ENCODE measurements around the gene SETD5.
"Not testable (repeated sequence)": the region's sequence is repeated elsewhere in the genome, so short reads cannot be mapped to it uniquely, and the experiment has no call there.

The SETD5 gene

DNA sequence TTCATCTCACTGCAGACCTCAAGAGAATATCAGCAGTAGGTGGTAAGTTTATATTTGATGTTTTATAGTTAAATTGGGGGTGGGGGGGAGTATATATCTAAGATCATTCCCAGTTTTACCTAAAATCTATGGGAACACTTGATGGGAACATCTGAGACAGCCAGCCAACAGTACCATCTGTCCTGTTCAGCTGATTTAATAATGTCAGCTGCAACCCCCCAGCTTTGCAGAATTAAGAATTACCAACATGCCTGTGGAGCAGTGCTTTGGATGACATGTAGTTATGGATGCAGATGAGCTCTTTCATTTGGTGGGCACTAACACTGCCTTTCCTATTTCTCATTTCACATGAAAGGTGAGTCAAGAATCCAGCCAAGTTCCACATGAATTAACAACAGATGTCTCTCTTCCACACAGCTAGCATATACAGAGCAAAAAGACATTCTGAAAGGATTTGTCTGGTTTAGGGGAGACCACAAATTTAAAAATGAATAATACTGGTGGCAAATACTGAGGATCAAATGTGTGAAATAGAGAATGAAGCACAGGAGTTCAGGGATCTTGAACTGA, 76.2 kb downstream of the SETD5 start:
- no peak for DNase-seq

DNA sequence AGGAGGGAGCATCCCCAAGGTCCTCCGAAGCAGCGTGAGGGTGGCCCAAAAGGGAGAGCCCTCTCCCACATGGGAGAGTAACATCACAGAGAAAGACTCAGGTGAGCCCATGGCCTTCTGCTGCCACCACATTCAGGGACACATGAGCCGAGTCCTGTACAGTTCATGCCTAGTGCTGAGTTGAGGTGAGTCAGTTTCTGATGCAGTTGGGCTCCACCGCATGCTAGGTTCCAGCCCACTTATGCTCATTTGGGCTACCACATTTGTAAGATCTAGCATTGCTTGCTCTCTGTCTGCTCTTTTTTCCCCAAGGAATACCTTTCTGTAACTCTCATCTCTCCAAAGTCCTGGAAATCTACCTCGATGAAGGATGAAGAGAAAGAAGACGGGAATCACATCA, 77.1 kb downstream of the SETD5 start:
- no peak for DNase-seq

DNA sequence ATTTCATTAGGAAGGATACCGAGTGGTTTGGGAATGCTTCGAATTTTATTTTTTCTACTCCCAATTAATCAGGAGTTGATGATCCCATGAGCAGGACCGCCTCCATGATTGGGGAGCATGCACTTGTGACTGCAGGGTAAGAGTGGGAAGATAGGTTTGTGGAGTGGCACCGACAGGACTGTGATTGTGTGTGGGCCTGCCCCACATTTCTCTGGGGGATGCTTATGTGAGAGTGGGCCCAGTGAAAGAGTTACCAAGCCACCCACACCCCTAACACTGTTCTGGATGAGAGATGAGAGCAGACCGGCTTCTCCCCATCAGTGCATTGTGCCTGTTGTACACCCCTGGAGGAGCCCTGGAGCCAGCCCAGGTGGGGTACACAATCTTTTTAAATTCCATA, 79.5 kb downstream of the SETD5 start:
- no peak for DNase-seq

DNA sequence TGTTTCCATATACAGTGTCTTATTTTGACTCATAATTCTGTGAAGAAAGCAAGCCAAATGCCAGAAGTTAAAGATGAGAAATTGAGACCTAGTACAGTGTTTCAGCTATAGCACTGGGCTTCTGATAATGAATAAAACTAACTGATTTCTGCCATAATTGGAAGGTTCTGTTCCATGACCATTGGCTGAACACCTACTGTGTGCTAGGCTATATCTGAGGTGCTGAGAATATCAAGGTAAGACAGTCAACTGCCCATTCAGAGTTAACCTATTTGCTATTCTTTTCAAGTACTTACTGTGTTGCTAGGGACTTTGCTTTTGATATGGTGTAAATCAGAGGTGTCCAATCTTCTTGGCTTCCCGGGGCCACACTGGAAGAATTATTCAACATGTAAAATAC, 82.8 kb downstream of the SETD5 start:
- DNase-seq: no peak

DNA sequence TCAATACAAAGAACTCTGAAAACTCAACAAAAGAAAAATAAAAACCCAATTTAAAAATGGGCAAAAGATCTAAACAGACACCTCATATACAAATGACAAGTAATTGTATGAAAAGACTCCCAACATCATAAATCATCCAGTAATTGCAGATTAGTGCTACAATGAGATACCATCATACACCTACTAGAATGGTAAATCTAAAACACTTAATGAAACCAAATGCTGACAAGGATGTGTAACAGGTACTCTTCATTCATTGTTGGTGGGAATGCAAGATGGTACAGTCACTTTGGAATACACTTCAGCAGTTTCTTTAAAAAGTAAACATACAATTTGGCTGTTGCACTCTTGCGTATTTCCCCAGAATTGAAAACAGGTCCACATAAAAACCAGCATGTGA, 87.8 kb downstream of the SETD5 start:
- no peak for DNase-seq

DNA sequence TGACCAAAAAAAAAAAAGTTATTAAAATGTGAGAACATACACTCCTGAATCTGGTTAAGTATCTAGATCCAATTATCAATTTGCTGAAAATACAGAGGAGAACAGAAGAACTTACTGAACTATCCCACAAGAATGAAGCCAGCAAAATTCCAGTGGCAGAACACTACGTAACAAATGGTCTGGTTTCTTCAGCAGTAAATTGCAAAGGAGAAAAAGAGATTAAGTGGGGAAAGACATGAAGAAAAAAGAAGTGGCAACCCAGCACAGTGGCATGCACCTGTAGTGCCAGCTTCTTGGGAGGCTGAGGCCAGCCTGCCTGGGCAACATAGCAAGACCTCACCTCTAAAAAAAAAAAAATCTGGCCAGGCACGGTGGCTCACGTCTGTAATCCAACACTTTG, 94.1 kb downstream of the SETD5 start:
- DNase-seq: no peak

DNA sequence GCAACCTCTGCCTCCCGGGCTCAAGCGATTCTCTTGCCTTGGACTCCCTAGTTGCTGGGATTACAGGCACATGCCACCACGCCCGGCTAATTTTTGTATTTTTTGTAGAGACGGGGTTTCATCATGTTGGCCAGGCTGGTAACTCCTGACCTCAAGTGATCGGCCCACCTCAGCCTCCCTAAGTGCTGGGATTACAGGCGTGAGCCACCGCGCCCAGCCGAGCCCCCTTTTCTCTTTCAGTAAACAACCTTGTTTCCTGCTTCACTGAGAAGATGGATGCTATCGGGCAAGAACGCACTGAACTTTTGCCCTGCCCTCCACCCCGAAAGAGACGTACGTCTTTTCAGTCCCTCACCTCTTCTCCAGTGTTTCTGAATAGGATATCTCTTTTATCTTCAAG, 96.6 kb downstream of the SETD5 start:
- DNase-seq: not testable (repeated sequence)

DNA sequence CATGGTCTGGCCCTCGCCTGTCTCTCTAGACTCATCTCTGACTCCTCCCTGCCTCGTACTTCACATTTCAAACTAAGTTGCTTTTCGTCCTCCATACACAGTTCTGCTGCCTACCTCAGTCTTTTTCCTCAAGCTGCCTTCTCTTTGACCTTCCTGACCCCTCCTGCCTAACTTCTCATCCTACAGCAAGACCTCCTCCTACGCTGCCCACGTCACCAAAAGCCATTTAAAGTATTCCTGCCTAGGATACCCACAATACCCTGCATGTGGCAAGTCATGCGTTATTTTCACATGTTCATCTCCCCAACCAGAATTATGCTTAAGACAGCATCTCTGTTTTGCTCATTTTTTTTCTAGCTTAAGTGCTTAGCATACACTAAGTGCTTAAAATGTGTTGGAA, 99.5 kb downstream of the SETD5 start:
- no peak for DNase-seq

DNA sequence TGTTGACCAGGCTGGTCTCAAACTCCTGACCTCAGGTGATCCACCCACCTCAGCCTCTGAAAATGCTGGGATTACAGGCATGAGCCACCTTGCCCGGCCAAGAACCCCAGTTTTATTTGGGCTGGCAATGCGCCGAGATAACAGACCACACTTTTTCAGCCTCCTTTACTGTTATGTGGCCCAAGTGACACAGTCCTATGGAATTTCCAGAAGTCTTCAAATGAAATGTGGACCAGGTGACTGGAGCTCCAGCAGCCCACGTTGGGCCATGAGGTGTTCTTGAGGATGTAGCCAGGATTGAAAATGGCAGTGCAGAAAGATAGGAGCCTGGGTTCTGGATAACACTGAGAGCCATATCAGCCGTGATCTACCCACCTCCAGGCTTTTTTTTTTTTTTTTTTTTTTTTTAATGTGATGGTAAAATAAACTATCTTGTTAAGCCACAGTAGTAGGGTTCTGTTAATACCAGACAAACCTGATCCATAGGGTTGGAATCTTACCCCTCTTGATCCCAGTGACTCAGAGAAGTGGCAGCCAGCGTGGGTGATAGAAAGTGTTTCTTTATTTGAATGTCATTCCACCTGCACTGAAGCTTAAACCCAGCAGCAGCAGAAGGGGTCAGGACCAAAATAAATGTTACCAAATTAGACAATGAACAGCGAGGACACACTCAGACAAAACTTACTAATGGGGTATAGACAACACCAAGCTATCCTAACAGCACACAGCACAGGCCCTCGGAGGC, 100.6 kb downstream of the SETD5 start:
- DNase-seq: no peak

DNA sequence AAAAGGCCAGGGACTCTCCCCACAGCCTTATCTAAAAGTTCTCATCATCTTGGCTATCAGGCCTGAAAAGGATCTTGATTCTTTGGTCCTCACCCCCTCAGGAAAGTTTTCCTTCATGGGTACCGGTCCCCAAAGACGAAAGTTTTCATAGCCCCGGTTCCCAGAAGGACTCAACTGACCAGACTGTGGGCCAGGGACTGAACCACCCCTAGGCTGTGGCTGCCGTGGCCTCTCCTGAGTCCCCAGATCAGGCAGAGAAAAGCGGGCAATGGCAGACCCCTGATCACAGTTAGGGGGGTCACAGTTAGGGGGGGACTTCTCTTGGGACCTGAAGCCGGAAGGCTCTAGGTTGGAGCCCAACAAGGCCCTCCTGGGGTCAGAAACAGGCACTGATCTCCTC, 101.4 kb downstream of the SETD5 start:
- no peak for DNase-seq

DNA sequence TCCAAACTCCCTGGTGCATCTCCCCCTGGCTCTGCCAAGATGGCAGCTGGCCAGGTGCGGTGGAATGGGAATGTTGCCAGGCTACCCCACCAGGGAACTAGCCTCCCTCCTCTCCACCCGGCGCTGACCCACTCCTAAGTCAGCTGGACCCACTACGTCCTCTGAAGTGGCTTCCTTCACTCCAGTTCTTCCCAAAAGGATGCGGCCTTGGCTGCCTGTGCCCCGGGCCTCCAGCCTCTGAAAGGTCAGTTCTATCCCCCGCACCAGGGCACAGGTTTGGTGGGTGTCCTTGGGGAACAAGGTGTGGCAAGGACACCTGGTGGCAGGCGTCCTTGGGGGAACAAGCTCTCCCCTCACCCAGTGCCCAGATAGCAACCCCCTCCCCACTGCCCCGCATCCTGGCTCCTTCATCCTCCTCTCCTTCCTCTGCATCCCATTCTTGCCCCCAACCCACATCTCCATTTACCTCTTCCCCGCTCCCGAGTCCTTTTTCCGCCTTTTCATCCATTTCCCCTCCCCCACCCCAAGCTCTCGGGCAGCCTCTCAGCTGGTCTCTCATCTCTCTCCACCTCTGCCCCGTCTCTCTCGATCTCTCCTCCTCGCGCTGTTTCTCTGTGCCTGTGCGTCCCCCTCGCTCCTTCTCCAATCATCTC, 102.2 kb downstream of the SETD5 start:
- DNase-seq: no peak

DNA sequence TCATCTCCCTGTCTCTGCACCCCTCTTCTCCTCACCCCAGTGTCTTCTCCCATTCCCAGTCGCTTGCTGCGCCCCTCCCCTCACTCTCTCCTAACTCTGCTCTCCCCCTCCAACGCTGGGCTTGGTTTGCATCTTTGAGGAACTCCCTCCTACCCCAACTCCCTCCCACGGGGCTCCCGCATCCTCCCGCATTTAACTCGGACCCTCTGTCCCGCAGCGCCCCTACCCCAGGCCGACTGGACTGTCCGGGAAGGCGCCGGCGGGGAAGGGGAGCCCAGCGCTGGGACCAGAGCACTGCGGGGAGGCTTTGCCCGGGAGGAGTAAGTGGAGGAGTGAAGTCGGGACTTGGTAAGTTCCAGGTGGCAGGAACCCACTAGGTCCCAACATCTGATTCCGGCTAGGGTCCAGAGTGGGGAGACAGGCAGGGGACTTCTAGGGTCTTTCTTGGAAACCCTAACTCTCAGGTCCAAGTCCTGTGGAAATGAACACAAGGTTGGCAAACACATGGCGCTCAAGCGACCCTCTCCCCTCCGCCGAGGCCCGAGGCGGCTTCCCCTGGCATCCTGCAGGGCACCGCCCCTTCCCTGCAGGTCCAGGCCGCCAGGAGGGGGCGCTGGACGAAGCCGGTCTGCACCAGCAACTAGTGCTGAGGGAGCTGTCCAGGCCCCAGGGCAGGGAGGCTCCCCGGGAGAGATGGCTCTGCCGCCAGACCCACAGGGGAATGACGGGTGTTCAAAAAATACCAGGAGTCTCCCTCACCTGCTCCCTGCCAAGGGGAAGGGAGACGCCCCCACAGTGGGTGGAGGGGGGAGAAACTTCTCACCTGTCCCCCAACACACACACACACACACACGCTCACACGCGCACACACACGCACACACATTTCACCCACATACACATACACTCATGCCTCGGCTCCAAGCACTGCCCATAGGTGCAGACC, 103.0 kb downstream of the SETD5 start:
- no peak for DNase-seq

DNA sequence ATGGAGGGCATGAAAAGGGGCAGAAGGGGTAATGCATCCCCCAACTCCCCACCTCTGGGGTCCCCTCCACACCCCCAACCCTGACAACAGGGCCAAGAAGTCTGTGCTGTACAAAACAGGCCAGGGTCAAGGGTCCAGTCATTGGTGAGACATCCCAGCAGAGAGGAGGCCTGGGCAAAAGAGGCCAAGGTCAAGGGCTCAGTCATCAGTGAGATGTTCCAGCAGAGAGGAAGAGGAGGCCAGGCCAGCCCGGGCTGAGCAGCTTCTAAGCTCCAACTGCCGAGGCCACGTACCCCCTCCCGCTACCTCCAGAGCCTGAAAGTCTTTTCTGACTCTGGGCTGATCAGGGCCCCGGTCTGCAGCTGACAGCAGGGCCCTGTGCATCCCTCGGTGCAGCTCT, 103.8 kb downstream of the SETD5 start:
- DNase-seq: no peak

DNA sequence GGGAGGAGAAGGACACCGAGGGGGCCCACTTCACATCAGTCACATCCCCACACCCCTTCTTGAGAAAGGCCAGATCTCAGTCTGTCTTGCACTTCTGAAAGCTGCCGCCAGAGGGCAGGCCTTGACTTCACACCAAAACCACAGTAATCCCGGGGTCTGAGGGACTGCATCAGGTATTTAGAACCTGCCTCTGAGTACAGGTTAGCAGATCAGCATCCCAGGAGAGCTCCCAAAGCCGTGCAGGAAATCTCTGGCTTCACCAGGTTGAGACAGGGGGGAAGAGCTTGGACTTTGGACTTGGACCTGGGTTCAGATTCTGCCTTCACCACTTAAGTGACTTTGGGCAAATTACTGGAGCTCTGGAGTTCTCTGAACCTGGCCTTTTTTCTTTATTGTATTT, 105.9 kb downstream of the SETD5 start:
- peak; percentile 11 to 50 for DNase-seq

DNA sequence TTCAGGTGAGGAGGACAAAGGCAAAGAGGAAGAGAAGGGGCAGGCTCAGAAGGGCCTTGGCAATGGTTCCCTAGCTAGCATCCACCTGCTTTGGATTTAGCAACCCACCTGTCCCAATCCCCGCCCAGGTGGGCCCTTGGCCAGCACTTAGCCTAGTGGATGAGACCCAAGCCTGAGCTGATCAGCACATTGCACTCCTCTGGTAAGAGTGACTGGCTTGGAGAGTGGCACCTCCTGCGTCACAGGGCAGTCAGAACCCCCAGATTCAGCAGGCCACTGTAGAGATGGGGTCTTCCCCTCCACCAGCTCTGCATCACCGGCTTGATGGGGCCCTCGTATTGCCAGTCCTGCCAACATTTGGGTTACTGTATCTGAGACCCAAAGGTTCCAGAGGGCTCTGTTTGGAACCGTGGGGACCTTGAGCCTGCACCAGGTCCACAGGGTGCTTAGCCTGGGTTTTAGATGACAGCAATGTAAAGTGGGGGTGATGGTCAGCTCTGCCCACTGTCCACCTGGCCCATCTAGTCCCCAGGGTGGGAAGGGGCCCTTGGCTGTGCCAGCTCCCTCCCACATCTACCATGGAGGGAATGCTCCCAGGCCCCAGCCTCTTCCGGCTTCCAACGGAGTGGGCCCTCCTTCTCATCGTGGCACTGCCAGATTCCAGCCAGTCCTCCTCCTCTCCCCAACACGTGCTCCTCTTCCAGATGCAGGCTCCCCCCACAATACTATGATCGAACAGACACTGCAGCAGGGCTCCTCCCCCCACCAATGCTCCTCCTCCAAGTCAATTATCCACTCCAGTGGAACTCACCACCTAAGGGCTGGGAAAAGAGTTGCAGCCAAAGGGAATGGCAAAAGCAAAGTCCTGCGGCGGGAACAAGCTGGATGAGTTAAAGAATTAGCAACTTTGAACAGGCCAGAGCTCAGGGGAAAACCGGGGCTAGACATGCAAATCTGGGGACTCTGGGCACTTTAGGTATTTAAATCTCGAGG, 110.5 kb downstream of the SETD5 start:
- no peak for DNase-seq

DNA sequence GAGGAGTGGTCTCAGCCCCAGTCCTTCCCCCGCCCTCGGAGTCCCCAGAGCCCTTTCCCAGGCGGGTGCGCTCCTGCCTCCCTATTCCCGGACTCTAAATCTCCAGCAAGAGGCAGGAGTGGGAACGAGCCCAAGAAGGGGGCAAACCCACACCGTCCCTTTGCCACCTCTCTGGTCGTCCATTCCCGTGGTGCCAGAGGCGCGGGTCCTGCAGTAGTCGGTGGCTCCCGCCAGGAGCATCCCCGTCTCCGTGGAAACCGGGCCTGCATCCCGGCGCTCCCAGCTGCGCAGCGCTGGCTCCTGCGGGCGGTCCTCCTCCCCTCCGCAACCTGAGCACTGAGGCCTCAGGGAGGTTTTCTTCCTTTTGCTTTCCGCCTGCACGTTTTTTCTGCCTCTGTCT, 111.4 kb downstream of the SETD5 start:
- no peak for DNase-seq

DNA sequence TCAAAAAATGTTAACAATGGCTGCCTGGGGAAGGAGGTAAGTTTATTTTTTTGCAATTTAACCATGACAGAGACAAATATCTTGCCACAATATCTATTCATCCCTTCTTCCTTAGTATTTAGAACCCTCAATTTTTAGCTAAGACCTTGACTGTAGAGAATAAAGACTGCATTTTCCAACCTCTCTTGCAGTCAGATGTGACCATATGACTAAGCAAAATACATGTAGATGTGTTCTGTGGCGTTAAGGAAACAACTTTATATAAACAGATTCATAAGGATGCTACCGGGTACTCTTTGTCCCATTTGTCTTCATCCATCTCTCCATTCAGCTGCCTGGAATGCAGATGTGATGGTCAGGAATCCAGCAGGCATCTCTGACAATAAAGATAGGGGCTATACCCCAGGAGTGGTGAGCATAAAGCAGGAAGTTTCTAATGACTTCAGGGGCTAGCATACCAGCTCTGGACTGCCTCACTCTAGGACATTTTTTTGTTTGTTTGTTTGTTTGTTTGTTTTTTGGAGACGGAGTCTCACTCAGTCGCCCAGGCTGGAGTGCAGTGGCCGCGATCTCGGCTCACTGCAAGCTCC, 115.1 kb downstream of the SETD5 start:
- DNase-seq: no peak

DNA sequence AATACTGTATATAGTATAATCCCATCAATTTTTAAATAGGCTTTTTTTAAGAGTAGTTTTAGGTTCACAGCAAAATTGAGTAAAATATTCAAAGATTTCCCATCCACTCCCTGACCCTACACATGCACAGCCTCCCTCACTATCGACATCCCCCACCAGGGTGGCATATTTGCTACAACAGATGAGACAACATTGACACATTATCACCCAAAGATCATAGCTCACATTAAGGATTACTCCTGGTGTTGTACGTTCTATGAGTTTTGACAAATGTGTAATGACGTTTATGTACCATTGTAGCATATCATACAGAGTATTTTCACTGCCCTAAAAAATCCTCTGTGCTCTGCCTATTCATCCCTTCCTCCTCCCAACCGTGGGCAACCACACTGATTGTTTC, 116.9 kb downstream of the SETD5 start:
- DNase-seq: no peak

DNA sequence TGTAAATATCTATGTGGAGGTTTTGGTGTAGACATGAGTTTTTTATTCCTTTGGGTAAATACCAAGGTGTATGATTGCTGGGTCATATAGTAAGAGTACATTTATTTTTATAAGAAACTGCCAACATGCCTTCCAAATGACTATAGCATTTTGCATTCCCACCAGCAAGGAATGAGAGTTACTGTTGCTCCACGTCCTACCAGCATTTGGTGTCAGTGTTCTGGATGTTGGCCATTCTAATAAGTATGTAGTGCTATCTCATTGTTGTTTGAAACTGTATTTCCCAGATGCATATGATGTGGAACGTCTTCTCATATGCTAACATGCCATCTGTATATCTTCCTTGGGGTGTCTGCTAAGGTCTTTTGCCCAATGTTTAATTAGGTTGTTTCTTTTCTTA, 117.5 kb downstream of the SETD5 start:
- DNase-seq: no peak

DNA sequence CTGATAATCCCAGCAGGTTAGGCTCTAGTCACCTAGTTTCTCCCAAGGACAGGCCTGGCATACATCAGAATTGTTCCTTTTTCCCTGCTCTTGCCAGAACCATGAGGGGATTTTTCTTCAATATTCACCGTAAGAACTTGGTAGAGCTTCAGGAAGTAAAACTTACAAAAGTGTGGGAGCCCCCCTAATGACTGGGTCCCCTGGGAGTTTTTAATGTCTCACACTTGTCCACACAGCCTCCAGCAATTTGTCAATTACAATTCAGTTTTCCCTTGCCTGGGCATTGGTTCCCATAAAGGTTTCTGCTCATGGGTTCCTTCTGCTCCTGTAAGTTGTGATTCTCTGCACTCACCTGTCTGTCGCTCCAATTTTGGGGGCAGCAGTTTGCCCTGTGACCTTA, 127.7 kb downstream of the SETD5 start:
- no peak for DNase-seq

Data from hippocampal formation (tissue), 2 donors.